ENCODE data around the gene WASF1. TPM values are rescaled to one million over a fixed set of nuclear protein-coding genes. Genes with fewer than 3 reads are reported as not detected.
A peak's percentile ranks its signal among the peaks of the same experiment; 100 is the strongest.
"Not testable (repeated sequence)": the region's sequence is repeated elsewhere in the genome, so short reads cannot be mapped to it uniquely, and the experiment has no call there.

WASF1 gene
- total RNA-seq, 1 experiment from 2014 or later, result 13.2 TPM

DNA sequence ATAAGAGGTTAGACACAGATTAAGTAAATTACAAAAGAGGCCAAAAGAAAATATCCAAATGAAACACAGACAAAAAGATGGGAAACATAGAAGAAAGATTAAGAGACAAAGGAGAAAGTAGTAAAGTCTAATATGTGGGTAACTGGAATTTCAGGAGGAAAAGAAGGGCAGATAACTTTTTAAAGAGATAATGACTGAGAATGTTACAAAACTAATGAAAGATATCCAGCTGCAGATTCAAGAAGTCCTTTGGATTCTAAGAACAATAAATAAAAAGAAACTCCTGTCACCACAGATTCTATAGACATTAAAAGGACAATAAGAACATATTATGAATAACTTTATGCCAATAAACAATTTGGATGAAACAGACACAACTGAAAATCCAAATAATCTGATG, 90.1 kb downstream of the WASF1 start:
- no peak for DNase-seq (ENCODE audit: low spot score)

DNA sequence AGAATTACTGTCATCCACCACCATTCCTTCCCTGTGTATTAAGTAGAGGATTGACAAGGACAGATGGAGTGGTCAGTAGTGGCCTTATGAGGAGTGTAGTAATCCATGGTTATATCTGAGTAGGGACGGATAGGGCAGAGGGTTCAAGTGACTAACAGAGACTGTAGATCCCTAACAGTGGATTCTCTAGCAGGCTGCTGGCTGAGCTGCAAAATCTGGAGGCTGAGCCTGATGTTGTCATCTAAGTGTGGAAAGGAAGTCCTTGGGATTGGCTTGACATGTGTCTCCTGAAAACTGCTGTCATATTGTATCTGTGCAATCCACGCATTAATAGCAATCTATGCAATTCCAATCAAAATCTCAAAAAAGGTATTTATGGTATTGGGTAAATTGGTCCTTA, 94.2 kb downstream of the WASF1 start:
- DNase-seq (ENCODE audit: low spot score), result no peak

DNA sequence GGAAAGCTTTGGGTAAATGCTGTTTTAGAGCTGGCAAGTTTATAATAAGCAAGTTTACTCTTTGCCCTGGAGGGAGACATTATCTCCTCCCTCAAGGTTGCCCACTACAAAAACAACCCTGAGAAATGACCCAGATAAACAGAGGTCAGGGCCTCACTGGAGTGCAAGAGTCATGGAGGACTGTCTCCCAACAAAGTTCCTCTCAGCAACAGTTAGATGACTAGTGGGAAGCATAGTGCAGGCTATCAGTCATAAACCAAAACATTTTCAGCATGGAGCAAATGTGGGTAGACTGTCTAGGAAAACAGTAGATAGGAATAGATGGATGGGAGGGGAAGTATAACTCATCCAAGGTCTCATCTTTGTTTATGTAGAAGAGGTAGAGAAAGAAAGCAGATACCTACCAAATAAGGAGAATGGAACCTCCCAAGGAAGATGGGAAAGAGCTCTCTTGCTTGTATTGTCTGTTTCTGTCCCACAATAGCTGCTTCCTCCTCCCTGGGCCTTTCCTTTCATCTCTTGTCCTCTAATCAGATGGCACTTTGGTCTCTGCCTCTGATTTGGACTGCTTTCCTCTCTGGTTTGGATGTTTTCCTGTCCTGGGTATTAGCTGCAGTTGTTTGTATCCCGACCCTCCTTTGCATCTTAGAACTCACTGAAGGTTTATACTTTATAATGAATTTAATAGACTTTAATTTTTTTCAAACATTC, 95.4 kb downstream of the WASF1 start:
- no peak for DNase-seq (ENCODE audit: low spot score)

DNA sequence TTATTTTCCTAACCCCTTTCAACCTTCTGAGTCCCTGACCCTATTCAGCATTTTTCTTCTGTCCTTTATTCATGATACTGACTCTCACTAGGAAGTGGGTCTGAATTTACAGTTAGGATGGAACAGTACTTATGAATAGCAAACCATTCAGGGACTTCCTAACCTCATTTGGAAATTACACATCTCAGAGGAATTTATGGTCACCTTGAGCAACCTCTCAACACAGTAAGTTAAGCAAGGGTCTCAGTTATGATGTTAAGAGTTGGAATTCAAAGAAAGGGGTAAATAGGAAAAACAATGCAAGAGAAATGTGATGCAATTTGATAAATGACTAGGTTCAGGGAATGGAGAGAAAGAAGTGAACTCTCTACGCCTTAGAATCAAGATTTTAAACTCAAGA, 104.1 kb downstream of the WASF1 start:
- no peak for DNase-seq (ENCODE audit: low spot score)

DNA sequence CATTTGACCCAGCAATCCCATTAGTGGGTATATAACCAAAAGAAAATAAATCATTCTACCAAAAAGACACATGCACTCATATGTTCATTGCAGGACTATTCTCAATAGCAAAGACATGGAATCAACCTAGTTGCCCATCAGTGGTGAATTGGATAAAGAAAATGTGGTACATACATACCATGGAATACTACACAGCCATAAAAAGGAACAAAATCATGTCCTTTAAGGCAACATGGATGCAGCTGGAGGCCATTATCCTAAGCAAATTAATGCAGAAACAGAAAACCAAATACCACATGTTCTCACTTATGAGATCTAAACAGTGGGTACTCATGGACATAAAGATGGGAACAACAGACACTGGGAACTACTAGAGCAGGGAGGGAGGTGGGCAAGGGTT, 106.0 kb downstream of the WASF1 start:
- DNase-seq (ENCODE audit: low spot score), result not testable (repeated sequence)

DNA sequence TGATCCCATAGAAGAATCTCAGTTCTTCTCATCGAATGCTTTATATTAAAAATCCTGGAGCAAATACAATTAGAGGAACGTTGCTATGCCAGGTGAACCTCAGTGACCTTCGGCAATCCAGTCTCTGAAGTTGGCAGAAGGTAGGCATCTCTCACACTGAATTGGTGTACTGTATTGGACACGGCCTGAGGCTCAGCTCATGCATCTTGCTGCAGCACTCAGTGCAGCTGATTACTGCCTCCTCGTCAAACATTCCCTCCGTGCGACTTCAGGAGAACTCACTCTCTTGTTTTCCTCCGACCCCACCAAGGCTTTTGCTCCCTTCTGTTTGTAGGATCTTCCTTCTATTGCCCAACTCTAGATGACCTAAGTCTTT, 110.9 kb downstream of the WASF1 start:
- no peak for DNase-seq (ENCODE audit: low spot score)

DNA sequence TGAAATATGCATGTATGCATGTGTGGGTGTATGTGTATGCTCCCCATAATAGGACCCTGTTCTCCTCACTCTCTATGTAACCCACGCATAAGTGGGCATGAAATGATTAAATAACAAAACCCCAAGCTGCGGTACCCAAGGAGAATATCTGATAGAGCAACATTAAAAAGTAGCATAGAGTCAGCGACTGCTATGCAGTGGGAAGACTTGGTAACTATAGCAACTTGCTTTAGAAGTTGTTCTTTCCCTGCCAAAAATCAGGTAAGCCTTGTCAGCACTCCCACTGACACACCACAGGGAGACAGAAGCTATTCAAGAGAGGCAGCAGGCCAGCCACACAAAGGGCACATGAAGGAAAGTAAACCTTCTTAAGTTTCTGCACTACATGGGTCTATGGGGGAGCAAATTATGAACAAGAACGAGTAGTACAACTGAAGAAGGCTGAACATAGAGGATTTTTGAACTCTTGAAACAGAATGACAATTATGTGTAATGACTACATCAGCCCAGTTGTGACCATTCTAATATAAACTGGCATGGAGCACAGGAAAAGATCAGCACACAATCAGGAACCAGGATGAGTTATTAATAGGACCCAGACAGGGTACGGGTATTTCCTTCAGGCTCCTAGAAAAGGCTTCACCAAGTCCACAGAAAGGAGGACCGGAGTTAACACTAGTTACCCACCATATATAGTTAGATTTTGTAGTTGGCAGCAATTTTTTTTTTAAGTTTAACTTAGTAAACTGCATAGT, 111.5 kb downstream of the WASF1 start:
- no peak for DNase-seq (ENCODE audit: low spot score)

DNA sequence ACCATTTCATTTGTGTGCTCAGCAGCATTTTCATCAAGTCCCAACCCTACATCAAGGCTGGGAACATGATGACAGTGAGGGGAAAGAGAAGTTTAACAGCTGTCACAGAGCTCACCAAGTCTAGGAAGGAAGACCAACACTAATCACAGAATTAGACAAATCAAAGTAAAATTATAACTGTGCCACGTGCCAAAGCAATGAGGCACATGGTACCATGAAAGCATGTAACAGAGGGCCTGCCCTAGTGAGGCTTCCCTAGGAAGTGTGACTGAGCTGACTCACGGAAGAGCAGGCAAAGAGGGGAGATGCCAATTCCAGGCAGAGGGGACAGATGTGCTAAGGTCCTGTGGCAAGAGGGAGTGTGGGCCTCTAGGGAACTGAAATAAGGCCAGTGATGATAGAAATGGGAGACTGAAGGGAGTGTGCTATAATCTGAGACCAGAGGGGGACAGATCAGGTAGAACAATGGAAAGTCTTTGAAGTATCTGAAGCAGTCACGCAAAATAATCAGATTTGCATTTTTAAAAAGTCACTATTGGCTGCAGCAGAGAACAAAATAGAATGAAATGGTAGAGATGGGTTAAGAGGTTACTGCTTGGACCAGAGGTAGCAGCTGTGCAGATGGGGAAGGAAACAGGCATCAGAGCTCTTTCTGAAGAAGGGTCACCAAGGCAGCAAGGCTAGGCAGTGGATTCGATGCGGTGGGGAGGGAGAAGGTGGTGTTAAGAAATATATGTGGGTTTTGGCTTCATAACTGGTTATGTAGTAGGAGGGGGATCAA, 114.5 kb downstream of the WASF1 start:
- no peak for DNase-seq (ENCODE audit: low spot score)

DNA sequence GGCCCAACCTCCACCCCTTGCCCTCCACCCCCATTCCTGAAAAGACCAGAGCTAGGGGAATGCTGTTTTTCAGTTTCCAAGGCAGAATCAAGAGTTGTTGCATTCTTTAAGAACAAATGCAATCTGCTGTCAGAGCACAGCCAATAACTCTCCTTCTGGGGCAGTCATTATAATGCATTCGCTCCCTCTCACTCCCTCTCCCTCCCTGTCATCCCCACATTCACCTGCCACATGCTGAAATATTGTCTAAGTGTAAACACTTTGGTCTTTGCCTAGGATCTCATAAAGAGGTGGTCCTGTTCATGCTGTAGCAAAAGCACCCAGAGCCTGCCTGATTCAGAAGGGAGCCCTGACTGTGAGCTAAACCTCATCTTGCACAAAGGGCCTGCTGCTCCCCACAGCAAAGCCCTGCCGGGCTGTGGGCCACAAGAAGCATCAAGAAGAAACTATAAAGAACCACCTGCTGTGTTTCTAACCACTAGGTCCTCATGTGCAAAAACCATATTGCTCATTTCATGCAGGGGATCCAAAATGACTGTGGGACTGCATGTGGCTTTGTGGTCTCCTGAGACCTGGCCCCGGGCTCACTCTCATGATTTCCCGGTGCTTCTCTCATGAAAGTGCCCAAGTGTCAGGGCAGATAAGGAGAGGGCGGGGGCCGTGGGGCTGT, 115.7 kb downstream of the WASF1 start:
- no peak for DNase-seq (ENCODE audit: low spot score)

DNA sequence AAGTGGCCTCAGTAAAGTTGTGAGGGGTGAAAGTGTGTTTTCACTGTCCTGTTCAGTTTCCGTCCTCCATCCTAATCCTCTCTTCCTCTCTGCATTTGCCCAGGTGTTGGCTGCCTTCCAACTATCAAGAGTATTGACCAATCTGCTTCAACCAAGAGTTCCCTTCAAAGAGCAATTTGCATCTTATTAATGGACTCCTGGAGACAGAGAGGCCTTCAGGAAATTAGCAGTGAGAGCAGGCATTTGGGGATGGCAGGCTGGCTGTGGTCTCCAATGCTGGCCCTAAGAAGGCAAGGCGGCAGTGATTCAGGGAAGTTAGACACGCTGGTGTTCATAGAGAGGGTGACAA, 124.1 kb downstream of the WASF1 start:
- DNase-seq (ENCODE audit: low spot score), result no peak

DNA sequence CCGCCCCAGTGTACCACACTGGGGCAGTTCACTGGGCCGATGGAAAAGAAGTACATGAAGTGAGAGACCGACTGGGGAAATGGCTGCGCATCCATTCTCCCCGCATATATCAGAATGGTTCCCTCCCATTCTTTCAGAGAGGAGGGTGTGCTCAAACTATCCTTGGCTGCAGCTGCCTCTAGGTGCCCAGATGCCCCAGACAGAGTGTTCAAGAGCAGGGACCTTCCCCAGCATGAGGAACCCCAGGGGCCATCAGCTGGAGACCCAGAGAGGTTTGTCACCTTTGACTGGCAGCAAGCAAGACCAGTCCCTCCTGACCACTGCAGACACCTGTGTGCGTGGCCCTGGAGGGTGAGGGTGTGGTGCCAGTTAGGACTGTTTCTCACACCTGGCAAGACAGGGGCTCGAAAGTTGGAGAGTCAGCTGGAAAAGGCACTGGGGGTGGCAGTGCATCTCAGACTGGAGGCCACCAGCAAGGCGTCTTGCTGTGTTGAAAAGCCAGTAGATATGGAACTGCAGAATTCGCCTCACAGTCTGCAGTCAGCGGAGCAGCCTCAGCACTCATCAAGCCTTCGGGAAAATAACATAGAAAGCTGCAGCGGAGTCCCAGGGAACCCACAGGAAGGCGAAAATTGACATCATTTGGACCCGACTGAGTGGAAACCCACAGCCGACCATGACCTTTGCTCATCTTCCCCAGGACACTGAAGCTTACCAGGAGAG, 124.6 kb downstream of the WASF1 start:
- no peak for DNase-seq (ENCODE audit: low spot score)

DNA sequence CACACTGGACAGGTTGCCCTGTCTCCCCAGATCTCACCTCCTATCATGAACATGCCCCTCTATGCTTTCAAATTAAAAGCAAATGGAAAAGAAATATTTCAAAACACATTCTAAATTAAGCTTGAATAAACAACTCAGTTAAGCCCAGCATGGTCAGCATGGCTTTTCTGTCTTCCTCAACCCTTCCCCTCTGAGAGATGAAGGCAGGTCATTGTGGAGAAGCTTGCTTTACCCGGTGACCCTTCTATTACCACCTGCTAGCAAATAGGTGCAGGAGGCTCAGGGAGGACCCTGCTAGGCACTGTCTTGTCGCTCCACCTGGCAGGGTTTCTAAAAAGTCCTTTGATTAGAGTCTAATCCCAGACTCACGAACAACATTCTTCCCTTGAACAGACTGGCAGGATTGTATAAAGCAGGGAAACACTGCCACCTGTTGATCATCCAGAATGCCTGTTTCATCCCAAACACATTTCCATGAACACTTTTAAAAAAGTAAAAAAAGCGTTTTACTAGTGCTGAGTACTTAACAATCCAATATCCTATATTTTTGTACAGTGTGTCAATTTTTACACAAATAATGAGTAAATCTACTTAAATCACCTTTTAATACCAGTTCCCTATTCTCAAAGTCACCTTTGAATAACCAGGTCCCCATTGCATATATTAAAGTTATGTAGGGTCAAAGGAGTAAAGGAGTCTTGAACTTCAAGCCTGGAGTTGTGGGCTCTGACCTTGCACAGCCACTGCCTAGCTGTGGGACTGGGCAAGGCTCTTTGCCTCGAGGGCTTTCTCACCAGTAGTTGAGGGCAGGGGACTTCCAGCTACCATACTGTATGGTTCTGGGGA, 125.9 kb downstream of the WASF1 start:
- DNase-seq (ENCODE audit: low spot score), result peak; percentile 77

DNA sequence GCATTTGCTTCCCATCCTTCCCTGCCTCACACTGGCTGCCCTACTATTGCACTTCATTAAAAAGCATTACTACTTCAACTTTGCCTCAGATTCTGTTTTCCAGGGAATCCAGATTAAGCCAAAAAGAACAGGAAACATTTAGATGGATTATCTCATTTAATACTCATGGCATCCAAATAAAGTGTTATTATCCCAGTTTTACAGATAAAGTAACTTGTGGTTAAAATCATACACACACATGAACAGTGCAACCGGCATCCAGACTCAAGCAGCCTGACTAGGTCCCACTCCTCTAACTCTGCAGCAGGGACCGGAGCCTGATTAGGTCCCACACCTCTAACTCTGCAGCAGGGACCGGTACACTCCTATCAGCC, 129.0 kb downstream of the WASF1 start:
- no peak for DNase-seq (ENCODE audit: low spot score)

Other genes starting within 250 kb of the WASF1 start
- gene GPR6, start 201.4 kb downstream of the WASF1 start, total RNA-seq (2014; rRNA removed; shearing (Covaris generic)), result not detected in 2 replicates
- 18.5 and 19.3 TPM in 2 replicates for gene CDC40, start 757 bp upstream of the WASF1 start, total RNA-seq (2014; rRNA removed; shearing (Covaris generic))
- gene METTL24, start 178.7 kb upstream of the WASF1 start, total RNA-seq (2014; rRNA removed; shearing (Covaris generic)), result not detected in 2 replicates
- gene DDO, start 235.9 kb upstream of the WASF1 start, total RNA-seq (2014; rRNA removed; shearing (Covaris generic)), result 3.5 and 6.0 TPM in 2 replicates

Measured in A172 (cell line).